ENCODE measurements around the gene OR1D5.

The OR1D5 gene

GRCh38 chr17:3039736-3040135, 23.7 kb downstream of the OR1D5 start:
- Histone ChIP-seq H3K9me3 (ENCODE audit: control insufficient read depth, low read length) (no peaks in the 10 kb centered on the region), H3K4me3 (ENCODE audit: low read depth, low read length) (no peak overlapping the region)

GRCh38 chr17:3038941-3039340, 24.5 kb downstream of the OR1D5 start:
- Histone ChIP-seq H3K4me3 (ENCODE audit: low read depth, low read length) (no peak overlapping the region), H3K9ac (no peak overlapping the region), H3K27me3 (ENCODE audit: control insufficient read depth, insufficient read depth, low read length) (no peaks in the 10 kb centered on the region), H3K36me3 (ENCODE audit: control insufficient read depth, insufficient read depth, low read length) (no peaks in the 10 kb centered on the region), H2AFZ (no peak overlapping the region), H3K4me2 (ENCODE audit: low read length) (no peak overlapping the region), H3K79me2 (no peaks in the 10 kb centered on the region), H3K27ac (no peak overlapping the region), H3K9me3 (ENCODE audit: control insufficient read depth, low read length) (no peaks in the 10 kb centered on the region), H3K4me1 (peaks cover 3% of the 10 kb centered on the region)
- TF ChIP-seq CTCF (IDR thresholded peaks at IDR 0.05) = no peak

More at GRCh38 chr17:3039736-3040135, 23.7 kb downstream of the OR1D5 start:
- H3K9ac ChIP-seq = no peak overlapping the region
- no peak overlapping the region for H3K4me2 ChIP-seq (ENCODE audit: low read length)
- no peaks in the 10 kb centered on the region for H3K79me2 ChIP-seq
- no peak for TF ChIP-seq CTCF (IDR thresholded peaks at IDR 0.05)
- H3K36me3 ChIP-seq (ENCODE audit: control insufficient read depth, insufficient read depth, low read length) = no peaks in the 10 kb centered on the region
- H3K27me3 ChIP-seq (ENCODE audit: control insufficient read depth, insufficient read depth, low read length) = no peaks in the 10 kb centered on the region
- no peak overlapping the region for H2AFZ ChIP-seq
- H3K27ac ChIP-seq = no peak overlapping the region
- H3K4me1 ChIP-seq = peaks cover 3% of the 10 kb centered on the region

- no peaks in the 10 kb centered on the region for H3K79me2 ChIP-seq
- H3K4me1 ChIP-seq = peaks cover 3% of the 10 kb centered on the region
- no peak overlapping the region for H3K4me3 ChIP-seq (ENCODE audit: low read depth, low read length)
- no peak for TF ChIP-seq CTCF (IDR thresholded peaks at IDR 0.05)
- H3K36me3 ChIP-seq (ENCODE audit: control insufficient read depth, insufficient read depth, low read length) = no peaks in the 10 kb centered on the region
- H3K27me3 ChIP-seq (ENCODE audit: control insufficient read depth, insufficient read depth, low read length) = no peaks in the 10 kb centered on the region
- H3K4me2 ChIP-seq (ENCODE audit: low read length) = no peak overlapping the region
- no peak overlapping the region for H3K27ac ChIP-seq
- no peak overlapping the region for H3K9ac ChIP-seq
- H3K9me3 ChIP-seq (ENCODE audit: control insufficient read depth, low read length) = no peaks in the 10 kb centered on the region
- no peak overlapping the region for H2AFZ ChIP-seq
Observed at GRCh38 chr17:3037259-3037658, 26.1 kb downstream of the OR1D5 start.

- H2AFZ ChIP-seq = no peak overlapping the region
- H3K4me1 ChIP-seq = peaks cover 3% of the 10 kb centered on the region
- TF ChIP-seq CTCF (IDR thresholded peaks at IDR 0.05) = no peak
- H3K9me3 ChIP-seq (ENCODE audit: control insufficient read depth, low read length) = no peaks in the 10 kb centered on the region
- no peaks in the 10 kb centered on the region for H3K79me2 ChIP-seq
- H3K4me3 ChIP-seq (ENCODE audit: low read depth, low read length) = no peak overlapping the region
- H3K36me3 ChIP-seq (ENCODE audit: control insufficient read depth, insufficient read depth, low read length) = no peaks in the 10 kb centered on the region
- H3K9ac ChIP-seq = no peak overlapping the region
- H3K4me2 ChIP-seq (ENCODE audit: low read length) = no peak overlapping the region
- no peaks in the 10 kb centered on the region for H3K27me3 ChIP-seq (ENCODE audit: control insufficient read depth, insufficient read depth, low read length)
- no peak overlapping the region for H3K27ac ChIP-seq
Observed at GRCh38 chr17:3036800-3037199, 26.6 kb downstream of the OR1D5 start.

GRCh38 chr17:3035968-3036280, 27.5 kb downstream of the OR1D5 start:
- no peak for TF ChIP-seq CTCF (IDR thresholded peaks at IDR 0.05)
- Histone ChIP-seq H3K27me3 (ENCODE audit: control insufficient read depth, insufficient read depth, low read length) (no peaks in the 10 kb centered on the region), H3K9me3 (ENCODE audit: control insufficient read depth, low read length) (no peaks in the 10 kb centered on the region), H3K79me2 (no peaks in the 10 kb centered on the region), H3K9ac (no peak overlapping the region), H3K4me2 (ENCODE audit: low read length) (no peak overlapping the region), H3K27ac (no peak overlapping the region), H3K36me3 (ENCODE audit: control insufficient read depth, insufficient read depth, low read length) (no peaks in the 10 kb centered on the region), H3K4me3 (ENCODE audit: low read depth, low read length) (no peak overlapping the region), H3K4me1 (peaks cover 3% of the 10 kb centered on the region), H2AFZ (no peak overlapping the region)
